Subcutaneous adipose tissue (tissue), 4 donors: ENCODE results near the gene FARS2. TPM values are rescaled to one million over a fixed set of nuclear protein-coding genes. Genes with fewer than 3 reads are reported as not detected.

Experiments used
- CTCF ChIP-seq: fragments of 450-650 bp; IDR thresholded peaks from one replicate; pipeline ENCODE4 v1.5.1; 2016; ENCODE audit warnings: low read depth, mild to moderate bottlenecking, control low read depth, antibody characterized with exemption, moderate library complexity
- total RNA-seq, 4 donors: library from RNA; depleted of rRNA; stranded (reverse); fragments of >200 nt; gene quantifications; one replicate each; pipeline ENCODE4 v1.1.0, GENCODE V29; 2016

The FARS2 gene
- total RNA-seq, 4 donors from 2014 or later: 6.2 to 13.6 (median 11.3) TPM

GRCh38 chr6:5516036-5516435, 254.7 kb downstream of the FARS2 start:
- no peak for TF ChIP-seq CTCF

- no peak for TF ChIP-seq CTCF
These were observed 256.5 kb downstream of the FARS2 start for GRCh38 chr6:5517796-5518195.

GRCh38 chr6:5518936-5519491, 257.7 kb downstream of the FARS2 start:
- no peak for TF ChIP-seq CTCF

GRCh38 chr6:5520796-5521195, 259.5 kb downstream of the FARS2 start:
- no peak for TF ChIP-seq CTCF

GRCh38 chr6:5521322-5521721, 260.0 kb downstream of the FARS2 start:
- no peak for TF ChIP-seq CTCF

GRCh38 chr6:5522147-5522546, 260.8 kb downstream of the FARS2 start:
- TF ChIP-seq CTCF: no peak

- TF ChIP-seq CTCF: no peak
These were observed 262.8 kb downstream of the FARS2 start for GRCh38 chr6:5524110-5524509.
